Measurements from ENCODE around the gene CCT5.
A peak's percentile ranks its signal among the peaks of the same experiment; 100 is the strongest.
"Not testable (repeated sequence)": the region's sequence is repeated elsewhere in the genome, so short reads cannot be mapped to it uniquely, and the experiment has no call there.

CCT5 gene

DNA sequence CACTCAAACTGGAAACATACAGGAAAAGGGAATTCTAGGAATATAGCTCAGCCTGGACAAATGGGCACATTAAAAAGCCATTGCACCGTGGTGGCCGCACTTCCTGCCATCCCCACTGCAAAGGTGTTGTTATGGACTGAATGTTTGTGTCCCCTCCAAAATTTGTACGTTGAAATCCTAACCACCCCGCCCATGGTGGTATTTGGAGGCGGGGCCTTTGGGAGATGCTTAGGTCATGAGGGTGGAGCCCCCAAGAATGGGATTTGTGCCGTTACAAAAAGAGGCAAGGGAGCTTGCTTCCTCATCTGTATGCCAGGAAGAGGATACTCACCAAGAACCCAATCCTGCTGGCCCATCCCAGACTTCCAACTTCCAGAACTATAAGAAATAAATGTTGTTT, 58.8 kb downstream of the CCT5 start:
- DNase-seq, result no peak
- CTCF ChIA-PET, result interaction anchor here (1.2 kb wide), 1 partner anchor 25 kb away, joined by 5 read pairs; no protein-coding TSS in a partner anchor
- Mint-ChIP-seq H3K27me3 (peaks cover 49% of the 10 kb centered on the region), H3K9me3 (no peaks in the 10 kb centered on the region), H3K36me3 (no peaks in the 10 kb centered on the region), H3K4me1 (peaks cover 9% of the 10 kb centered on the region), H3K27ac (no peak overlapping the region), H3K4me3 (peak overlapping the region; percentile 22)

DNA sequence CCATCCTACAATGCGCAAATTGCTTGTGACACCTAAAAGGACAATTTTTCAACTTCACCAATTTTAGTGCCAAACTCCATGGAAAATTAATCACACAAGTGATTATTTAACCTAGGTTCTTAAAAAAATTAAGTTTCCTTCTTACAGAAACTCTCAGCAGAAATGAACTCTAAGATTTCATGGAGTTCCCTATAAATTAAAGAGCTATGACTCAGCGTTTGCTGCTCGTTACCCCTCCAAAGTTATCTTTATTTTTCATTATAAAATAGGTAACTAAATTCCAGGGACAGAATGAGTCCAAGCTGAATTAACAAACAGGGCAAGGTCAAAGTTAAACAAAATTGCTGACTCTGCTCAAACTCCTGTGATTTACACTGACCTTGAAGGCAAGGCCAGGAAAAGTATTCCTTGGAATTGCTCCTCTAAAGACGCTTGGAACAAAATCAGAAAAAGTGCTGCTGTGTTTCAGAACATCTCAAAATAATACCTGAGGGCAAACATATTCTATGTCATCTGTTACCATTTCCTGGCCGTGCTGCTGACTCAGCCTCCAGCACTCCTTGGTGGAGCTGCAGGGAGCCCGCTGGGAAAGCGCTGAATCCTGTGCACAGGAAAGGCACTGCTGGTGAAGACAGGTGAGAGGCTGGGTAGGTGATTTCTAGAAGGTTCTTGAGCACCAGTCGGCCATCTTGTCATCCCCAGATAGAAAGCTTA, 60.1 kb downstream of the CCT5 start:
- CTCF ChIA-PET, result no interaction called here
- H3K36me3 Mint-ChIP-seq, result no peaks in the 10 kb centered on the region

DNA sequence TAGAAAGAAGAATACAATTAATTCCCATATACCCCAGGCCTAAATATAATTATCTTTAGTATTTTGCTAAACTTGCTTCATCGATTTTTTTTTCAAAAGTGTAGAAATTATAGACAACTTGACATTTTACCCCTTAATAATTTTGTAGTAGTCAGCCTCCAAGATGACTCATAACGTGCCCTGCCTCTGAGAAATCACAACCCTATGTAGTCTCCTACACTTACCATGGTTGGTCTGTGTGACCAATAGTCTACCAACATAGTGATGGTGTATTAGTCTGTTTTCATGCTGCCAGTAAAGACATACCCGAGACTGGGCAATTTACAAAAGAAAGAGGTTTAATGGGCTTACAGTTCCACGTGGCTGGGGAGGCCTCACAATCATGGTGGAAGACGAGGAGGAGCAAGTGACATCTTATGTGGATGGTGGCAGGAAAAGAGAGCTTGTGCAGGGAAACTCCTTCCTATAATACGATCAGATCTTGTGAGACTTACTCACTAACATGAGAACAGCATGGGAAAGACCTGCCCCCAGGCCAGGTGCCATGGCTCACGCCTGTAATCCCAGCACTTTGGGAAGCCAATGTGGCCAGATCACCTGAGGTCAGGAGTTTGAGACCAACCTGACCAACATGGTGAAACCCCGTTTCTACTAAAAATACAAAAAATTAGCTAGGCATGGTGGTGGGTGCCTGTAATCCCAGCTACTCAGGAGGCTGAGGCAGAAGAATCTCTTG, 60.9 kb downstream of the CCT5 start:
- H3K27me3 Mint-ChIP-seq, result peaks cover 42% of the 10 kb centered on the region
- H3K27ac Mint-ChIP-seq, H3K4me3 Mint-ChIP-seq, H3K36me3 Mint-ChIP-seq, DNase-seq, CTCF ChIA-PET, H3K9me3 Mint-ChIP-seq, H3K4me1 Mint-ChIP-seq: not testable (repeated sequence)

More for the DNA sequence above, 60.1 kb downstream of the CCT5 start:
- Mint-ChIP-seq H3K4me3 (no peak overlapping the region), H3K4me1 (peaks cover 9% of the 10 kb centered on the region), H3K27ac (no peak overlapping the region), H3K9me3 (no peaks in the 10 kb centered on the region), H3K27me3 (peaks cover 45% of the 10 kb centered on the region)
- no peak for DNase-seq

DNA sequence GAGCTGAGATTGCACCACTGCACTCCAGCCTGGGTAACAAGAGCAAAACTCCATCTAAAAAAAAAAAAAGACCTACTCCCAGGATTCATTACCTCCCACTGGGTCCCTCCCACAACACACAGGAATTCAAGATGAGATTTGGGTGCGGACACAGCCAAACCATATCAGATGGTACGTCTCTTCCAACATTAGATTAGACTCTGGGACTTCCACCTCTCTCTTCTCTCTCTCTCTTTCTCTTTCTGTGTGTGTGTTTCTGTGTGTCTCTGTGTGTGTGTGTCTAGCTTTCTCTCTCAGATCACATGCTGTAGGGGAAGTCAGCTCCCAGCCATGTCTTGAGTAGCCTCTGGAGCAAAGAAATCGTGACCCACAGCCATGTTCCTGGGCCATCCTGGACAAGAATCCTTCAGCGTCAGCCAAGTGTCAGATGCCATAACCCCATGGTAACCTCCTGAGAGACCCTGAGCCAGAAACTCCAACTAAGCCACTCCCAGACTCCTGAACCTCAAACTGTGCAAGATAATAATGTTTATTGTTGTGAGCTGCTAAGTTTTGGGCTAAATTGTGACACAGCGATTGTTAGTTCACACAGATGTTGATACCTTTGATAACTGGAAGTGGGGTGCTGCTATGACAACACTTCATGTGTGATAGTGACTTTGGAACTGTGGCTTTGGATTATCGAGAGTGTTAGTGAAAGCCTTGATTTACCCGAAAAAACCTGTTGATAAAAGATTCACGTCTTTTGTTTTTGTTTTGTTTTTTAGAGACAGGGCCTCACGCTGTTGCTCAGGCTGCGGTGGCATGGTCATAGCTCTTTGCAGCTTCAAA, 61.7 kb downstream of the CCT5 start:
- H3K9me3 Mint-ChIP-seq, result no peaks in the 10 kb centered on the region
- CTCF ChIA-PET, result no interaction called here
- H3K4me1 Mint-ChIP-seq, result peaks cover 9% of the 10 kb centered on the region
- H3K36me3 Mint-ChIP-seq, result no peaks in the 10 kb centered on the region
- H3K27ac Mint-ChIP-seq, result no peak overlapping the region
- no peak overlapping the region for H3K4me3 Mint-ChIP-seq
- no peak for DNase-seq
- peaks cover 41% of the 10 kb centered on the region for H3K27me3 Mint-ChIP-seq

DNA sequence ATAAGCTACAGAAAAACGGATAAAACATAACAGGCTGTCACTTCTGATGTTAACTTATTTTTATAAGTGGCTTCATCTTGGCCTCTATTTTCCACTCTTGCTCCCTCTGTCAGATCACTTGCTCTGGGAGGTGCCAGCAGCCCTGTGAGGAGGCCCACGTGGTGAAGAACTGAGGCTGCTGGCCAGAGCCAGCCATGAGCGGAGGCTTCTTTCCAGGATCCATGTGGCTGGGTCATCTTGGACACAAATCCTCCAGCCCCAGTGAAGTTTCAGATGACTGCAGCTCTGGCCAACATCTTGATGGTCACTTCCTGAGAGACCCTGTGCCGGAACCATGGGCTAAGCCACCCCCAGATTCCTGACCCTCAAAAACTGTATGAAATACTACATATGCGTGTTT, 65.1 kb downstream of the CCT5 start:
- no peak overlapping the region for H3K4me3 Mint-ChIP-seq
- CTCF ChIA-PET, result no interaction called here
- H3K4me1 Mint-ChIP-seq, result no peaks in the 10 kb centered on the region
- no peaks in the 10 kb centered on the region for H3K9me3 Mint-ChIP-seq
- H3K27me3 Mint-ChIP-seq, result peaks cover 20% of the 10 kb centered on the region
- no peaks in the 10 kb centered on the region for H3K36me3 Mint-ChIP-seq
- no peak overlapping the region for H3K27ac Mint-ChIP-seq
- no peak for DNase-seq
